WTC11 (cell line): ENCODE measurements around the gene SELENOI.

Experiments used
- CBFB ChIP-seq: sonication (generic); formaldehyde crosslinking; IDR thresholded peaks from 2 replicates; pipeline ENCODE4 v1.8.1; 2022; ENCODE audit warnings: mild to moderate bottlenecking, low read depth, missing genetic modification reagents
- CTCF ChIP-seq: fragments of 200-600 bp; IDR thresholded peaks from 2 replicates; pipeline ENCODE4 v1.8.0; 2022; ENCODE audit warnings: antibody characterized with exemption
- IRF2 ChIP-seq: sonication (generic); formaldehyde crosslinking; IDR thresholded peaks from 2 replicates; pipeline ENCODE4 v1.8.0; 2022; ENCODE audit warnings: low read depth, missing genetic modification reagents, borderline replicate concordance
- JUN ChIP-seq: sonication (generic); formaldehyde crosslinking; IDR thresholded peaks from 2 replicates; pipeline ENCODE4 v1.8.0; 2023; ENCODE audit warnings: mild to moderate bottlenecking, missing genetic modification reagents
- MYBL2 ChIP-seq: sonication (generic); formaldehyde crosslinking; IDR thresholded peaks from 2 replicates; pipeline ENCODE4 v1.8.1; 2023; ENCODE audit warnings: mild to moderate bottlenecking, moderate library complexity, missing genetic modification reagents
- NFYB ChIP-seq: sonication (generic); formaldehyde crosslinking; conservative IDR thresholded peaks from 2 replicates; pipeline ENCODE4 v1.8.0; 2022; ENCODE audit warnings: low read depth, missing genetic modification reagents
- TEAD1 ChIP-seq: sonication (generic); formaldehyde crosslinking; IDR thresholded peaks from 2 replicates; pipeline ENCODE4 v1.8.0; 2022; ENCODE audit warnings: mild to moderate bottlenecking, missing genetic modification reagents
- ZNF121 ChIP-seq: sonication (generic); formaldehyde crosslinking; IDR thresholded peaks from 2 replicates; pipeline ENCODE4 v1.8.0; 2023; ENCODE audit warnings: missing genetic modification reagents
- ZNF317 ChIP-seq: sonication (generic); formaldehyde crosslinking; IDR thresholded peaks from 2 replicates; pipeline ENCODE4 v1.8.1; 2023; ENCODE audit warnings: low read depth, mild to moderate bottlenecking, moderate library complexity, missing genetic modification reagents, borderline replicate concordance
- TF ChIP-seq, protein P1 (sequence below): sonication (generic); formaldehyde crosslinking; IDR thresholded peaks from 2 replicates; pipeline ENCODE4 v1.8.1; 2023; ENCODE audit warnings: mild to moderate bottlenecking, missing genetic modification reagents
- TF ChIP-seq, protein P2 (sequence below): sonication (generic); formaldehyde crosslinking; IDR thresholded peaks from 2 replicates; pipeline ENCODE4 v1.8.0; 2022; ENCODE audit warnings: mild to moderate bottlenecking, missing genetic modification reagents
- TF ChIP-seq, protein P3 (sequence below): sonication (generic); formaldehyde crosslinking; IDR thresholded peaks from 2 replicates; pipeline ENCODE4 v1.8.1; 2023; ENCODE audit warnings: mild to moderate bottlenecking, missing genetic modification reagents, moderate library complexity
- TF ChIP-seq, protein P4 (sequence below): sonication (generic); formaldehyde crosslinking; IDR thresholded peaks from 2 replicates; pipeline ENCODE4 v1.8.0; 2022; ENCODE audit warnings: mild to moderate bottlenecking, missing genetic modification reagents

- no peak for TF ChIP-seq CTCF
- TF ChIP-seq NFYB (CRISPR knock-in tag), result no peak
- no peak for TF ChIP-seq ZNF121 (CRISPR knock-in tag)
- TF ChIP-seq, protein P1, sequence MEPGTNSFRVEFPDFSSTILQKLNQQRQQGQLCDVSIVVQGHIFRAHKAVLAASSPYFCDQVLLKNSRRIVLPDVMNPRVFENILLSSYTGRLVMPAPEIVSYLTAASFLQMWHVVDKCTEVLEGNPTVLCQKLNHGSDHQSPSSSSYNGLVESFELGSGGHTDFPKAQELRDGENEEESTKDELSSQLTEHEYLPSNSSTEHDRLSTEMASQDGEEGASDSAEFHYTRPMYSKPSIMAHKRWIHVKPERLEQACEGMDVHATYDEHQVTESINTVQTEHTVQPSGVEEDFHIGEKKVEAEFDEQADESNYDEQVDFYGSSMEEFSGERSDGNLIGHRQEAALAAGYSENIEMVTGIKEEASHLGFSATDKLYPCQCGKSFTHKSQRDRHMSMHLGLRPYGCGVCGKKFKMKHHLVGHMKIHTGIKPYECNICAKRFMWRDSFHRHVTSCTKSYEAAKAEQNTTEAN (CRISPR knock-in tag), result no peak
- TF ChIP-seq, protein P2, sequence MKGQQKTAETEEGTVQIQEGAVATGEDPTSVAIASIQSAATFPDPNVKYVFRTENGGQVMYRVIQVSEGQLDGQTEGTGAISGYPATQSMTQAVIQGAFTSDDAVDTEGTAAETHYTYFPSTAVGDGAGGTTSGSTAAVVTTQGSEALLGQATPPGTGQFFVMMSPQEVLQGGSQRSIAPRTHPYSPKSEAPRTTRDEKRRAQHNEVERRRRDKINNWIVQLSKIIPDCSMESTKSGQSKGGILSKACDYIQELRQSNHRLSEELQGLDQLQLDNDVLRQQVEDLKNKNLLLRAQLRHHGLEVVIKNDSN (CRISPR knock-in tag), result no peak
- TF ChIP-seq CBFB (CRISPR knock-in tag), result no peak
- no peak for TF ChIP-seq MYBL2 (CRISPR knock-in tag)
- TF ChIP-seq TEAD1 (CRISPR knock-in tag), result no peak
- TF ChIP-seq, protein P3, sequence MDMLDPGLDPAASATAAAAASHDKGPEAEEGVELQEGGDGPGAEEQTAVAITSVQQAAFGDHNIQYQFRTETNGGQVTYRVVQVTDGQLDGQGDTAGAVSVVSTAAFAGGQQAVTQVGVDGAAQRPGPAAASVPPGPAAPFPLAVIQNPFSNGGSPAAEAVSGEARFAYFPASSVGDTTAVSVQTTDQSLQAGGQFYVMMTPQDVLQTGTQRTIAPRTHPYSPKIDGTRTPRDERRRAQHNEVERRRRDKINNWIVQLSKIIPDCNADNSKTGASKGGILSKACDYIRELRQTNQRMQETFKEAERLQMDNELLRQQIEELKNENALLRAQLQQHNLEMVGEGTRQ (CRISPR knock-in tag), result no peak
- no peak for TF ChIP-seq ZNF317
- no peak for TF ChIP-seq JUN
- TF ChIP-seq, protein P4, sequence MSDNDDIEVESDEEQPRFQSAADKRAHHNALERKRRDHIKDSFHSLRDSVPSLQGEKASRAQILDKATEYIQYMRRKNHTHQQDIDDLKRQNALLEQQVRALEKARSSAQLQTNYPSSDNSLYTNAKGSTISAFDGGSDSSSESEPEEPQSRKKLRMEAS (CRISPR knock-in tag), result 0 out of 2 replicates have a peak, but pooled peaks have one; percentile 29
- no peak for TF ChIP-seq IRF2 (CRISPR knock-in tag)
Observed at GRCh38 chr2:26318950-26319349, 27.0 kb upstream of the SELENOI start.
